Ramos (cell line): Measurements from ENCODE around the gene SMIM13.
"Not testable (repeated sequence)": the region's sequence is repeated elsewhere in the genome, so short reads cannot be mapped to it uniquely, and the experiment has no call there.

Experiments
- in situ Hi-C: fragments of 300-500 bp; cut with MboI; formaldehyde crosslinking; loops from one replicate; pipeline ENCODE4 v1.14.3; 2022; ENCODE audit warnings: low sequenced_read_pairs; ENCODE audit not compliant: unreplicated experiment

The SMIM13 gene

DNA sequence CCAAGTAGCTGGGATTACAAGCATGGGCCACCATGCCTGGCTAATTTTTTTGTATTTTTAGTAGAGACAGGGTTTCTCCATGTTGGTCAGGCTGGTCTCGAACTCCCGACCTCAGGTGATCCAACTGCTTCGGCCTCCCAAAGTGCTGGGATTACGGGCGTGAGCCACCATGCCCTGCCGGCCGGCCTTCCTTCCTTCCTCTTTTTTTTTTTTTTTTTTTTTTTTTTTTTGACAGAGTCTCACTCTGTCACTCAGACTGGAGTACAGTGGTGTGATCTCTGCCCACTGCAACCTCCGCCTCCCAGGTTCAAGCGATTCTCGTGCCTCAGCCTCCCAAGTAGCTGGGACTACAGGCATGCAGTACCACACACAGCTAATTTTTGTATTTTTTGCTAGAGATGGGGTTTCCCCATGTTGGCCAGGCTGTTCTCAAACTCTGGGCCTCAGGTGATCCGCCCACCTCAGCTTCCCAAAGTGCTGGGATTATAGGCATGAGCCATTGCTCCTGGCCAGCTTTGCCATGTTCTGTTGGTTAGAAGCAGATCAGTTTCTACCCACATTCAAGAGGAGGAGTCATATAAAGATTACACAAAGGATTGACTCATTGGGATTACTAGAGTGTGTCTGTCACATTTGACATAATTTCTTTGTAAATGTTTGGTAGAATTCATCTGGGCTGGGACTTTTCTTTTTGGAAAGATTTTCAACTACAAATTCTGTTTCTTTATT lies 22.3 kb downstream of the SMIM13 start:
- in situ Hi-C loops, result not testable (repeated sequence)

DNA sequence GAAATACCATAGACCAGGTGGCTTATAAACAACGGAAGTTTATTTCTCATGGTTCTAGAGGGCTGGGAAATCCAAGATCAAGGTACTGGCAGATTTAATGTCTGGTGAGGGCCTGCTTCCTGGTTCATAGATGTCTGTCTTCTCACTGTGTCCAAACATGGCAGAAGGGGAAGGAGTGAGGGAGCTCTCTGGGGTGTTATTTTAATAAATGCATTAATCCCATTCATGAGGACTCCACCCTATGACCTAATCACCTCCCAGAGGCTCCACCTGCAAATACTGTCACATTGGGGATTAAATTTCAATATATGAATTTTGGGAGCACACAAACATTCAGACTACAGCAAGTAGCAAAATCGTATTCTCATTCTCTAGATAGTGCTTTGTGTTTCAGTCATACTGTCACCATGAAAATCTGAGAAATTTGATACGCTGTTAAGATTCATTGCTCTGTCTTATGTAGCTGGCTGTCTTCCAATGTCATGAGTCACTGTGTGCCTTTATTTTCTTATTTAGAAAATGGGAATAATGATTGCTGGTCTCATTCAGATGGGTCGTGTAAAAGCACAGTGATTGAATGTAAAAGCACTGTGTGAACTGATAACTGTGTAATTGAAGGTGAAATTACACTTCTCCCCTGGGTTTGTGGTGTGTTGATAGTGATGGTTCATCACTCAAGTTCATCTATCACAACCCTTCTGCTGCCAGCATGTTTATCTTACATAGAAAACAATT lies 26.8 kb downstream of the SMIM13 start:
- in situ Hi-C loops, result no loop called here

DNA sequence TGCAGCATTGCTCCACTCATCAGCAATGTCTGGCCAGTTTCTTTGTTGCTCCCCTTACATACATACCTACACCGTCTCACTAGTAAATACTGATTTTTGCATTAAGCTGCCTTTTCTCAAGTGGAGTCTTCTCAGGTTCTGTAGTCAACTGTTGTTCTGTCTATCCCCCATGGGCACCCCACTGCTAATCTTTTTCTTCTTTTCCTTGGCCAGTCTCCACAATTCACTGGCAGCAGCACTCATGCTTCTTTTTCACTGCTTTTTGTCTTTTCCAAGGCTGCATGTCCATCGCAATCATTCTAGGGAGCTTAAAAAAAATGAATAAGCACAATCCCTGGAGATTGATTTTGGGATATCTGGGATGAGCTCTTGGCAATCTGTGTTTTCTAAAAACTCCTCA lies 28.2 kb downstream of the SMIM13 start:
- in situ Hi-C loops, result no loop called here

DNA sequence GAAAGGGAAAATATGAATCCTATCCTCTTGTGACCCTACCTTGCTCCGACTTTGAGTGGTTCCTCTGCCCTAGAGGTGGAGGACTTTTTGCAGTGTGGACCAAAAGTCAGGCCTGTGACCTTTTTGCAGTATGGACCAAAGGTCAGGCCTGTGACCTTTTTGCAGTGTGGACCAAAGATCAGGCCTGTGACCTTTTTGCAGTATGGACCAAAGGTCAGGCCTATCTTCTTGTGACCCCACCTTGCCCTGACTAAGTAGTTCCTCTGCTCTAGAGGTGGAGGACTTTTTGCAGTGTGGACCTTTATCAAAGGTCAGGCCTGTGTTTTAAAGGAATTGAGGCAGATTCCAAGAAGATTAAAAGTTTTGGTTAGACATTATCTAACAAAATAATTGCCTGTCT lies 28.7 kb downstream of the SMIM13 start:
- in situ Hi-C loops, result no loop called here

DNA sequence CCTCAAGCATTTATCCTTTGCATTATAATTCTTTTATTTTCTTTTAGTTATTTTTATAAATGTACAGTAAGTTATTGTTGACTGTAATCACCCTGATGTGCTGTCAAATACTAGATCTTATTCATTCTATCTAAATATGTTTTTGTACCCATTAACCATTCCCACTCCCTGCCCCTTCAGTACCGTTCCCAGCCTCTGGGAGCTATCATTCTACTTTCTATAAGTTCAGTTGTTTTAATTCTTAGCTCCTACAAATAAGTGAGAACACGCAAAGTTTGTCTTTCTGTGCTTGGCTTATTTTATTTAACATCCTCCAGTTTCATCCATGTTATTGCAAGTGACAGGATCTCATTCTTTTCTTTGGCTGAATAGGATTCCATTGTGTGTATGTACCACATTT lies 30.3 kb downstream of the SMIM13 start:
- in situ Hi-C loops, result no loop called here

DNA sequence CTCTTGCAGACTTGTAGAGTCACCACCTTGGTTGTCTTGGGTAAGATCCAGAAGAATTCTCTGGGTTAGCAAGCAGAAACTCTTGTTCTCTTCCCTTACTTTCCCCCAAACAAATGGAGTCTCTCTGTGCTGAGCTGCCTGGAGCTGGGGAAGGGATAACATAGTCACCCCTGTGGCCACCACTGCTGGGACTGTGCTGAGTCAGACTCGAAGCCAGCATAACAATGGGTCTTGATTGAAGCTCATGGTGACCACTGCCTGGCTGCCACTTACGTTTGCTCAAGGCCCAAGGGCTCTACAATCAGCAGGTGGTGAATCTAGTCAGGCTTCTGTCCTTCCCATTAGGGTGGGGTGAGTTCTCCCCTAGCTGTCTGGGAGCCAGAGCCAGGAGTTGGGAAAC lies 33.2 kb downstream of the SMIM13 start:
- in situ Hi-C loops, result no loop called here

DNA sequence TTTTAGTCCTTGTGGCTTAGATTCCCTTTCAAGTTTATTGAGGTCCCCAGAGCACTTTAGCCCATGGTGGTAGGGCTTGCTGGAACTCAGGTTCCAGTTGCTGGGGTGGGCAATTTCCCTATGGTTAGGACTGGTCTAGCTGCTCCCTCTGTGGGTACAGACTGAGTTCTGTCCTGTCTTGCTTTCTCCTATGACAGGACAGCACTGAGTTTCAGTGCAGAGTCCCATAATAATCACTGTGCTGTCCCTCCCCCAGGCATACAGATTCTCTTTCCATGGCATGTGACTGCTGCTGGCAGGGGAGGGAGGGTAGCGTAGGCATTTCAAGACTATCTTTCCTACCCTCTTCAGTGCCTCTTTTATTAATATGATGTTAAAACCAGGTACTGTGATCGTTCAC lies 35.0 kb downstream of the SMIM13 start:
- in situ Hi-C loops, result no loop called here

DNA sequence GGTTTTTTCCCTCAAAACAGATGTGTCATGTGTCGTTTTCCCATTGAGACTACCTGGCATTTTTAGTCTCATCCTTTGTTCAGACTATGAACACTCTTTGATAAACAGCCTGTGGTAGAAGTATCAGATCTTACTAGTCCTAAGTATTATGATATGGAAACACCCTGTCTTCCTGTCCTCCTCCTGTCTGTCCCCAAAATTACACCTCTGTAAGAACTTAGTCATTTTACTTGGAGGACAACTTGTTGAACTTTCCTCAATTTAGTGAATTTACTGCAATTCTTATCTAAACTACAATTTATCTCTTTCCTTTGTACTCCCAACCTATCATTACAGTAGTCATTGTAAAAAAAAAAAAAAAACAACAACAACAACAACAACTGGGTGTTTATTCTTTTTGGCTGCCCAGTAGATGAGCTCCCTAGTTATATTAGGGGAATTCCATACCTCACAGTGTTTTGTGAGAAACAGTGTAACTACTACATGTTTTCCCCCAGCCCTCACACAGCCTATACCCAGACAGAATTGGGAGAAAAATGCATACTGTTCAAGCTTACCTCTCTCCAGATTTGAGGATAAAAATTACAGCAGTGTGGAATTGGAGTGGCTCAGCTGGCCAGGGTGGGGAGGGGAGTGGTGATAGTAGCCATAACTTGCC lies 36.4 kb downstream of the SMIM13 start:
- in situ Hi-C loops, result no loop called here

DNA sequence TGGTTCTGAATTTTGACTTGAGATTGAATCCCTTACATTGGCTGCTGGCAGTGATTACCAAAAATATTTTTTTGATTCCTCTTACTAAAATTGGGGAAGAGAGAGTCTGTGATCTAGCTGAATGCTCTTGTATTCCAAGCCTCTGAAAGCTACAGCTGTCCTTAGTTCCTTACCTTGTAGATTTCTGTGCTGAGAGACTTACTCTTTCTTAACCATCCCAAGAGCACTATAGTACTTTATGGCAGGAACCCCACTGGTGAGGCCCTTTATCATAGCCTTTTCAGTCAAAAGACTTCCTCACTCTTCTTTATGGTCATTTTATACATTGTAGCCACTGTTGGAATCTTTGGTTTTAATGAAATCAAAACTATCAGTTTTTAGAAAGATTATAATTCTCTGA lies 37.0 kb downstream of the SMIM13 start:
- in situ Hi-C loops, result no loop called here

DNA sequence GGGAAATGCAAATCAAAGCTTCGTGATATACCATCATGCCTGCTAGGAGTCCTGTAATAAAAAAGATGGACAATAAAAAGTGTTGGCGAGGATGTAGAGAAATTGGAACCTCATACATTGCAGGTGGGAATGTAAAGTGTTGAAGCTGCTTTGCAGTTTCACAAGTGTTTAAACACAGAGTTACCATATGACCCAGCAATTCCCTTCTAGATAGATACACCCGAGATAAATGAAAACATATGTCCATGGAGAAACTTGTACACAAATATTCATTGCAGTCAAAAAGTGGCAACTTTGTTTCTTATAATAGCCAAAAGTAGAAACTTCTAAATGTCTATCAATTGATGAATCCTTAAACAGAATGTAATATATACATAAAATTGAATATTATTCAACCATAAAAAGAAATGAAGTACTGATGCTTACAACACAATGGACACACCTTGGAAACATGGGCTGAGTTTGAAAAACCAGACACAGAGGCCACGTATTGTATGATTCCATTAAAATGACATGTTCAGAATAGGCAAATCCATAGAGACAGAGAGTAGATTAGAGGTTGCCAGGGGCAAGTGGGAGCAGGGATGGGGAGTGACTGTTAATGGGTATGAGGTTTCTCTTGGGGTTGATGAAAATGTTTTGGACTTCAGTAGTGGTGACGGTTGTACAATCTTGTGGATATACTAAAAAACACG lies 38.7 kb downstream of the SMIM13 start:
- in situ Hi-C loops, result no loop called here

DNA sequence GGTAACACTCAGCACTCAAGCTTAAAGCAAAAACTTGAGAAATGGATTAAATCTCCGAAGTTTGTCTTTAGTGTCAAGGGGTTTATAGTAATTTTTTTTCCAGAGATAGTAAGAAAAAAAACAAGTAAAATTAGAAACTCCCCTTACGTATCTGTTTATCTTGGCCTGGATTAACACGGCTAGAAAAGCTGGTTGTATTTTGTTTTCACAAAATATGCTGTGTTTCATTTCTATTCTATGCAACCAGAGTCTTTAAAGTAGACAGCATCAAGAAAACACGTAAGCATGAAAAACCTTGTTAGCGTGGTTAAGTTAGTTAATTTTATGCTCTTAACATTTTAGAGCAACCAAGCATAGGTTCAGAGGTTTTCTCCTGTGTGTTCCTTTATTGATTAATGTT lies 39.6 kb downstream of the SMIM13 start:
- in situ Hi-C loops, result no loop called here

DNA sequence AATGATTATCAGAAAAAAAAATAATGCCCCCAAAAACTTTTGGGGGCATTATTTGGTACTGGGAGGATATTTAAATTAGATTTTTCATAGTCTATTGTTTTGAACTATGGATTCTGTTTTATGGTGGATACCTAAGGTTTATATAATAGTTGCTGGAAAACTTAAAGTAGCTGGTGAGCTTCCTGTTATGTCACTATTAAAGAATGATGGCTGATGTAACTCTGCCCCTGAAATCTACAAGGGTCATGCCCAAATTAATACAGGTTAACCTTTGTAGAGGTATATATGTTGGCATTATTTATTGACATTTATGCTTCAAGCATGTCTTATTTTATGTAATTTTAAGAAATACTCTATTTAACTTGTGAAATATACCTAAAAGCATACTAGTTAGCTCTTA lies 43.2 kb downstream of the SMIM13 start:
- in situ Hi-C loops, result no loop called here

DNA sequence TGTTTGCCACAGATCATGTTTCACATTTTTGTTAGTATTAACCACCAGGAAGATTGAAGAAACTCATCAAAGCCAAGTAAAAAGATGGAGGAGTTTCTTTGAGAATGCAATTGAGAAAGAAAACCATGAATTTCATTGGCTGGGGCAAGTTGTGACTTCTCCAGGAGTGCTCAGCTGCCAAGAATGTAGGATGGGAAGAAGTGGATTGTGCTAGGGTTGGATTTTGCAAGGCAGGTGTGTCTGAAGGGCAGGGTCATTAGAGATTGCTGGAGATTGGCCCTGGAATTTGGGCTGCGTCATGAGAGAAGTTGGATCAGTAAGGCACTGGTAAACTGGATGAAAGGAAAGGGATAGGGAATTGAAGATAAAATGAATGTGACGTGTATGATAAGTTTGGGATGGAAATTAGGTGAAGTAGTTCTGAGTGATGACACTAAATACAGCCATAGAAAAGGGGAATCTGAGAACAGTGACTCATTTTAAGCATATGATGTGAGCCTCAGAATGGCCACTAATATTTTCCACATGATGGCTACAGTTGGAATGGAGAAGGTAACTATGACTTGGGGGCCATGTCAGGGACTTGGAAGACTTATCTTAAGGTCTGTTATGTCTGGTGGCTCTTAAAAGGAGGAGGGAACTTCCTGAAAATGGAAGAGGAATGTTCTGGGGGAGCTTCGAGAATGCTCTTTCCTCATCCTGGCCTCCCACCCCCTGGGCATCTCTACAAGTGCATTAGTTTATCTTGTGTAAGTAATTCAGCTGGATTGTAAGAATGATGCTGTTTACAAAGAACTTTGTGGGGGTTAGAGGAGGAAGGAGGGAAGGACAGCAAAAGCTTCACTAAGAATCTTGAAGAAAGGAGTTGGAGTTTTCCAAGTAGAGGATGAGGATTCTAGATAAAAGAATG lies 45.7 kb downstream of the SMIM13 start:
- in situ Hi-C loops, result no loop called here

DNA sequence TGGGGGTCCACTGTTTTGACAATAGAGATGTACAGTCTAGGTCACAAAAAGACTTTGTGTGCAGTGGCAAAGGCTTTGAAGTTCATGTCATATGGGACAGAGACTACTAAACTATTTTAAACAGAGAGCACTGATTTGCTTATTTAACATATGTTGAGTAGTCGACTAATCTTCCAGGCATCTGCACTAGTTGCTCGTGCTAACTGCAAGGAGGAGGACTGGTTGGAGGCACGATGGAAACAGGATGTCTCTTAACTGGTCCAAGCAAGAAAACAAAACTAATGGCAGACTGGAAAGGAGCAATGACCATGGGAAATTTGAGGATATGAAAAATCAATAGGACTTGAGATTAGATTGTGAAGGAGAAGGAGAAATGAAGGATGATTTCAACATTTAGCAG lies 46.4 kb downstream of the SMIM13 start:
- in situ Hi-C loops, result loop anchor here (5.0 kb wide), 1 partner anchor 357 kb away; no protein-coding TSS in a partner anchor

DNA sequence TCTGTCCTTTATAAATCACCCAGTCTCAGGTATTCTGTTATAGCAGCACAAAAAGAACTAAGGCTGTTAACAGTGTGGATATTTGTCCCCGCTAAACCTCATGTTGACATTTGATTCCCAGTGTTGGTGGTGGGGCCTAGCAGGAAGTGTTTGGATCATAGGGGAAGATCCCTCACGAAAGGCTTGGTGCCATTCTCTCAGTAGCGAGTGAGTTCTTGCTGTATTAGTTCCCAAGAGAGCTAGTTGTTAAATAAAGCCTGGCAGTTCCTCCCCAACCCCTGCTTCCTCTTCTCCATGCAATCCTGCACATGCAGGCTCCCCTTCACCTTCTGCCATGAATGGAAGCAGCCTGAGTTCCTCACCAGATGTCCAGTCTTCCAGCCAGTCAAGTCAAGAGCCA lies 47.7 kb downstream of the SMIM13 start:
- in situ Hi-C loops, result loop anchor here (5.0 kb wide), 1 partner anchor 356 kb away; no protein-coding TSS in a partner anchor

DNA sequence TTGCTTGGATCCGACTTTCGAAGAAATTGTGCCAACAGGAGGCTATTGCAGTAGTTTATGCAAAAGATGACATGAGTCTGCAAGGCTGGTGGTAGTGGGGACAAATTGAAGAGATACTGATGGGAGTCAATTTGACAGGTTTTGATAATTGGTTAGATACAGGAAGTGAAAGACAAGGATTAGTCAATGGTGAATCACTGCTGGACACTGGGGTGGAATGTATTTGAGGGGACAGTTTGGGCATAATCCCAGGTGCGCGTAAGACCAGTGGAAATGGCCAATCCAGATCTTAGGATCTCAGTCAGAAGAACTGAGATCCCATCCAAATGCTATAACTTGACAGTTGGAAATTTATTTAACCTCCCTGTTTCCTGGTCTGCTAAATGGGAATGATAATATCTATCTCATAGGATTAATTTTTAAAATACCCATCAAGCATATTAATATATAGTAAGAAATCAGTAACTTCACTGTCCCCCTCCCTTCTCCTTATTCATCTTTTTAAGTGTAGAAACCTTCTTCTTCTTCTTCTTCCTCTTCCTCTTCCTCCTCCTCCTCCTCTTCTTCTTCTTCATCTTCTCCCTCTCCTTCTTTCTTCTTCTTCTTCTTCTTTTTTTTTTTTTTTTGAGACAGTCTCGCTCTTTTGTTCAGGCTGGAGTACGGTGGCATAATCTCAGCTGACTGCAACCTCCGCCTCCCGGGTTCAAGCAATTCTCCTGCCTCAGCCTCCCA lies 48.8 kb downstream of the SMIM13 start:
- in situ Hi-C loops, result loop anchor here (5.0 kb wide), 1 partner anchor 355 kb away; no protein-coding TSS in a partner anchor

DNA sequence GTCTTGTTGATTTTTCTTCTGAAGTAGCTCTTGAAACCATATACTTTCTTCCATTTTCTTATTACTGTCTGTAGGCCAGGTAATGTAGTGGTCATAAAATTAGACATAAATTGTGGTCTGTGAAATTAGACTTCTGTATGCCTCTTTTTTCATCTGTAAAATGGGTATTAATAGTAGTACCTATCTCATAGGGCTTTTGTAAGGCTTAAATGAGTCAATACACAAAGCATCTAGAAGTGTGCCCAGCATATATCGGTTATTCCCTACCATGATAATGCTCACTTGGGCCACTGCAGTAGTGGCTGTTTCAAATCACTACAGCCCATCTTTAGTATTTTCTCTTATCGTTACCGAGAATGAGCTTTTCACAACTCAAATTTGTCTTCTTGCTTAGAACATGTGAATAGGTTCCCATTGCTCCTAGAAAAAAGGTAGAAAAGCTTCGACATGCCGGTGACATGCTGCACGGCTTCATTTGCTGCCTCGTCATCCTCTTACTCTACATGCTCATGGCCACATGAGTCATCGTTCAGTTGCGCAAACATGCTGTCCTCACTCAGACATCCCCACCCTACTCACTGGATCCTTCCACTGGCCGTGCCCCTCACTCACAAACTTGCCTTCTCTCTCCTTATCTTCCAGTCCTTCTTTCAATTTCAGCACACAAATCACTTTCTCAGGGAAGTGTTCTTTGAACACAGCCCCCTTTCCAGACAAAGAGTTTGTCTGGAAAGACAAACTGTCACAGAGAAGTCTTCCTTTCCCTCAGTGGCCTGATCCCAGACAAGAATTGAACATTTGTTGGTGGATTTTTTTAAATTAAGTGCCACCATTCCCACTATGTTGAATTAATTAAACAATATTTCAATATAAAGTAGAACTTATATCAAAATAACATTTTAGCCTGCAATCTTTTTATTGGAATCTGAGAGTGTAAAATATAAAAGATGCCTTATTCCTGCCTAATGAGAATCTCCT lies 50.0 kb downstream of the SMIM13 start:
- in situ Hi-C loops, result loop anchor here (5.0 kb wide), 1 partner anchor 354 kb away; no protein-coding TSS in a partner anchor

DNA sequence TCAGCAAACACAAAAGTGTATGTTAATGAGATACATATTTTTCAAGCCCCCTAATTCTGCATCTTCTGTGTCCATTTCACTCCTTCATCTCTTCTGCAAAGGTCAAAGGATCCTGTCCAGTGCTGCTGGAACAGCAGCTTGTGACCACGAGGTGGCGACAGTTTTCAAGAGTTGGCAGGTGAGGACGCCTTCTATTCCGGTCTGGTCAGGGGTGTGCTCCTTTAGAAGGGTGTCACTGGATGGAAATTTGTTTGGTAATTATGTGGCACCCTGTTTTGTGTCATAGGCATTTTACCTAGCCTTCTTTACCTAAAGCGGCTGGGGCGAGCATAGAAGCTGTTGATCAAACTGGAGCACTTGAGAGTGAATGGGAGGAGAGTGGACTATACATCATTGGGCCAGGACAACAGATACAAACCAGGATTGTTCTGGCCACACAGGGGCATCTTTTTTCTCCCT lies 50.8 kb downstream of the SMIM13 start:
- in situ Hi-C loops, result loop anchor here (5.0 kb wide), 1 partner anchor 353 kb away; no protein-coding TSS in a partner anchor
